Astrocyte of the cerebellum (primary cell): ENCODE data around the gene IFNA13.
A peak's percentile ranks its signal among the peaks of the same experiment; 100 is the strongest.
"Not testable (repeated sequence)": the region's sequence is repeated elsewhere in the genome, so short reads cannot be mapped to it uniquely, and the experiment has no call there.

ENCODE experiments used
- DNase-seq: peaks from one replicate; pipeline ENCODE4 v3.0.0-alpha.2; 2011; ENCODE audit warnings: low read depth
- H3K4me3 ChIP-seq: 2 replicates; pipeline ENCODE4 v1.5.1; 2011; ENCODE audit warnings: mild to moderate bottlenecking, low read depth, low read length, moderate library complexity
- CTCF ChIP-seq: IDR thresholded peaks from 2 replicates; pipeline ENCODE4 v1.5.1; 2012; ENCODE audit warnings: low read length, low read depth, moderate library complexity, mild to moderate bottlenecking; ENCODE audit errors: missing control alignments
- in situ Hi-C: cut with HindIII; loops from 2 replicates; pipeline ENCODE4 v1.10.0; 2017; ENCODE audit warnings: low sequenced_read_pairs

The IFNA13 gene

DNA sequence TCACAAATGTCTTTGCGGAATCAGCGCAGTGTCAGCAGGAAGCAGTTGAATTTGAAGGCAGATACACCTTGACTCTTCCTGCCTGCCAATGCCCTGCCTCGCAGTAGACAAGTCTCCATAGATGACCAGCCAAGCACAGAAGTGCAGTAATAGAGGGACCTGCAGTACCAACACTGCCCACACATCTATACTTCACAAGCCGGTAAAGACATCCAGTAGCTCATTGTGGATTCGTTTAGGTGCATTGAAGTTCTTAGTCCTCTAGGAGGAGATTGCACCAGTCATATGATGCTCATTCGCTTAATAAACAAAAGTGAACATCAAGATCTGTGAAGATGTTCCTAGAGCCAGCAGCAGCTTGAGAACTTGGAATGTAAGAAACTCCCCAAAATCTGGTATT, 24.4 kb upstream of the IFNA13 start:
- peak; percentile 47 for TF ChIP-seq CTCF
- in situ Hi-C loops, result no loop called here
- H3K4me3 ChIP-seq, result no peak overlapping the region
- DNase-seq, result no peak

- no peak within 1 kb of the TSS for H3K4me3 ChIP-seq
- in situ Hi-C loops, result no loop called here
- DNase-seq, result no peak
- no peak for TF ChIP-seq CTCF
Observed at GRCh38 chr9:21385131-21385670, 17.3 kb upstream of the IFNA13 start, which contains the start of gene IFNA2. Gene IFNA2 (minus strand): TSS chr9:21385398. CDS start chr9:21385329, 69 bp downstream.

DNA sequence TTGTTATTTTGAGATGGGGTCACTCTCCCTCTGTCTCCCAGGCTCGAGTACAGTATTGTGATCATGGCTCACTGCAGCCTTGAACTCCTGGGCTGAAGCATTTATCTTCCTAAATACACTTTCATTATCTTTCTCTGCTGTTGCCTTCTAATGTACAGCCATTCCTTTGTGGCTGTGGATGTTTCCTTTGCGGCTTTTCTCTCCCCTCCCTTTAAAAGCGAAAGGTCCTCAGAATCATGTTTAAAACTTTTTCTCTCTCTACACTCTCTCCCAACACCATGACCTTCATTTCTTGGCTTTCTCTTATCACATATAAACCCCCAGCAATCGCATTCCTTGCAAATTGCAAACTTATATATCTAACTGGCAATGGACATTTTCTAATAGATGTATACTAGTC, 15.8 kb upstream of the IFNA13 start:
- in situ Hi-C loops, result no loop called here
- no peak for TF ChIP-seq CTCF
- DNase-seq, result no peak
- no peak overlapping the region for H3K4me3 ChIP-seq

DNA sequence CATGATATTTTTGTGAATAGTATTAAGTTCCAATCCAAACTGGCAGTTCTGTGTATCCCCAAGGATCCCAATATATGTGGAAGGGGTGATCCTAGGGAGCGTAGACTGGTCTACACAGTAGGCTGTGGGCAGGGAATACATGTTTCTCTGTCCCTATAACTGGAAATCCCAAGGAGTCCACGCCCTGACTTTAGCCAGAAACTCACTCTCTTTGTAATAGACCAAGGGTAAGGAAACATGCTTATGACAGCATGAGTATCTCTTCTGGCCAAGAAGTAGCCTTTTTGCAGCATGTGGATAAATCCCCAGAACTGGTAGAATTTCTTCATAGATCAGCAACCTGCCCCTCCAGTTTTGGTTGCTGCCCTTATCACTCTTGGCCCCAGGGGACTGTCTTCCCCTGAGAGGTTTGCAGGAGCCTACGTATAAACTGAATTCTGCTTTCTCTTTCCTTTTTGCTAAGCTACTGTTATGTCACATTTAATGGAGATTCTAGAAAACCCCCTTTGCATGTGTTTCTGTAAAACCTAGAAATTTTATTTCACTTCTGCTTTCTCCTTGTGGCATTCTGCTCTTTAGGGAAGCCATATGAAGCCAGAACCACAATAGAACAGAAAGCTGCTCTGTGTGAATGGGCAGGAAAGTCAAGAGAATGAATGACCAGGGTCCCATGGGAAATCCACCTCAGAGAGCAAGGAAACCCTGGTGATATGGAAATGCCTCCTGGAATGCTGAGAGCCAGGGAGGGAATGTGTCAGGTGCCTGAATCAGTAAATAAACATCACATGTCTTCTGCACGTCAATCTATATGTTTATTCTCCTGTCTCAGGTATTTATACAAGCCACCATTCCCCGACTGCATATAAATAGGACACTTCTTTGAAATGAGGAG, 13.8 kb upstream of the IFNA13 start:
- no peak for TF ChIP-seq CTCF
- no peak for DNase-seq
- H3K4me3 ChIP-seq, result no peak overlapping the region
- in situ Hi-C loops, result no loop called here

GRCh38 chr9:21371467-21371866, 3.6 kb upstream of the IFNA13 start:
- H3K4me3 ChIP-seq, DNase-seq, in situ Hi-C loops: not testable (repeated sequence)

DNA sequence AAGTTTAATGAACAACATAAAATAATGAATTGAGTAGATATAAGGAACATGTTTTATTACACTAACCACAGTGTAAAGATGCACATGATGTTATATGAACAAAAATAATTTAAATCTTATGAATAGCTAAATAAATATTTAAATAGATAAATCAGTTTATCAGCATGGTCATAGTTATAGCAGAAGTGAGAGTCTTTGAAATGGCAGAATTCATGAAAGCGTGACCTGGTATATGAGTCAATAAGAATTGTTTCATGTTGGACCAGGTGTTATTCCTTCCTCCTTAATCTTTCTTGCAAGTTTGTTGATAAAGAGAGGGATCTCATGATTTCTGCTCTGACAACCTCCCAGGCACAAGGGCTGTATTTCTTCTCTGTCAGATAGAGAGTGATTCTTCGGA, 688 bp downstream of the IFNA13 start:
- in situ Hi-C loops, DNase-seq: not testable (repeated sequence)

DNA sequence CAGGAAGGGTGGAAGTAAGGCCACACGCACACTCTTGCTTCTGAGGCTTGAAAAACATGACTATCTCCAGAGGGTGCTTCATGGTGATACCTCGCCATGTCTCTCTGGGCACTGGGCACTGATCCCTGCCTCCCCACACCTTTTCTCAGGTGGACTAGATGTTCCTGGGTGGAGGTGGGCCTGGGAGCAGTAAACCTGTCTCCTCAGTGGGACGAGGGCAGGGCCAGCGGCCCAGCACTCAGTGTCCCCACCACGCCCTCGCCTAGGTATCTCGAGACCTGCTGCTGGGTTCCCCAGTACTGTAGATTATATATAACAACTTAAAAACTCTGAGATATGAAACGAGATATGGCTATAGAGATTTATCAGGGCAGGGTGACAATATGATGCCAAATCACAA, 5.6 kb downstream of the IFNA13 start:
- no peak overlapping the region for H3K4me3 ChIP-seq
- in situ Hi-C loops, result no loop called here
- no peak for TF ChIP-seq CTCF
- DNase-seq, result no peak

More for the DNA sequence above, 688 bp downstream of the IFNA13 start:
- H3K4me3 ChIP-seq, result not testable (repeated sequence)
